KBM-7 (cell line): ENCODE measurements around the gene FAM13A.
A peak's percentile ranks its signal among the peaks of the same experiment; 100 is the strongest.
"Not testable (repeated sequence)": the region's sequence is repeated elsewhere in the genome, so short reads cannot be mapped to it uniquely, and the experiment has no call there.

Source experiments
- DNase-seq: peaks from one replicate; pipeline ENCODE4 v3.0.0-alpha.2; 2015
- in situ Hi-C: fragments of 300-500 bp; cut with MboI; formaldehyde crosslinking; loops from 2 replicates; pipeline ENCODE4 v1.14.3; 2020; ENCODE audit warnings: low sequenced_read_pairs, low pct_unique_long_range_greater_than_20kb, mixed read lengths

The FAM13A gene

DNA sequence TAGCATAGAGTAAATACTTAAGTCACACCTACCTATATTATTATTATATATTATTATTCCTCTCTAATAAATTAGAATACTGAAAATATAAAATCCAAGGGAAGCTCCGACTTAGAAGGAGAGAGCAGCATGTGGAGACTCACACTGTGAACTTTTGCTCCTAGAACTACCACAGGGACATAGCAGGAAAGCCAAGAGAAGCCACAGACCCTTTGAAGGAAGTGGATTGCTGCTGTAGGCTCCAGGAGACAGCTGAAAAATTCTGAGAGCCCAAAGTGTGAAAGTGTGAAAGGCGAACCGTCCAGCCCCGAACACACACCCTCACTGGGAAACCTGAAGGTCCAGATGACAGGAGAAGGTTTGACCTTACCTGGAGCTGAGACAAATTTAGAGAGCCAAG is 177.0 kb downstream of the FAM13A start:
- no peak for DNase-seq
- in situ Hi-C loops: no loop called here

DNA sequence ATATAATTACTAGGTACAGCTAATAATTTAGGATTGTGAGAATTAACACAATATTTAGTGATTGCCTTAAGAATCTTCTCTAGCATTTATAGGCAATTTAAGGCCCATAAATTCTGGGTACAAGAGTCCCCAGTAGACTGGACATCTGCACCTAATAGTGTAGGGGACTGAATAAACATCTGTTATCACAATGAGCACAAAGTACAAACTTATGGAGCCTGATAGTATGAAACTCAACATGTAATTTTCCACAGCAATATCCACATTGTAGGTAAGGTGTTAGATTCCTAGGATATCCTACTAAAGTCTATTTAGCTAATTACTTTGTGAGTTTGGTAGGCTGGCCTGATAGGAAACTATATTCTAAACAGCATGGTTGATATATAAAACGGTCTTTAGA is 178.3 kb downstream of the FAM13A start:
- DNase-seq: no peak
- in situ Hi-C loops: no loop called here

DNA sequence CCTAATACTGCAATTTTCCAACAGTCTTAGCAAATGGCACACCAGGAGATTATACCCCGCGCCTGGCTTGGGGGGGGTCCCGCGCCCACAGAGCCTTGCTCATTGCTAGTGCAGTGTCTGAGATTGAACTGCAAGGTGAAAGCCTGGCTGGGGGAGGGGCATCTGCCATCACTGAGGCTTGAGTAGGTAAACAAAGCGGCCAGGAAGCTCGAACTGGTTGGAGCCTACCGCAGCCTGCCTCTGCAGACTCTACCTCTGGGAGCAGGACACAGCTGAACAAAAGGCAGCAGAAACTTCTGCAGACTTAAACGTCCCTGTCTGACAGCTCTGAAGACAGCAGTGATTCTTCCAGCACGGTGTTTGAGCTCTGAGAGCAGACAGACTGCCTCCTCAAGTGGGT is 186.6 kb downstream of the FAM13A start:
- in situ Hi-C loops: no loop called here
- no peak for DNase-seq

DNA sequence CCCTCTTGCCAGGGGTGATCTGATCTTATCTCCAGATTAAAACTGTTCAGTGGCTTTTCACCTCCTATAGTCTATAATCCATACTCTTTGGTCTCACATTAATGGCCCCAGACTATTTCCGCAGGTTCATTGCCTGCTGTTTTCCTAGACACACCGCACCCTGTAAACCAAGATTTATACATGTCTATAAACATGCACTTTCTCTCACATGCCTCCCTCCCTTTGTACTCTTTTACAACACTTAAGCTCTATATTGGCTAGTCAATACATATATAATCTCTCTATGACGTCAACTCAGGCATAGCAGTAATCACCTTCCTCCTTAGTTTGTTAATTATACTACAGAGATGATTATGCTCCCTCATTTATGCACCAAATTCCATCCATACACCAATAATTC is 188.5 kb downstream of the FAM13A start:
- DNase-seq: no peak
- in situ Hi-C loops: no loop called here

DNA sequence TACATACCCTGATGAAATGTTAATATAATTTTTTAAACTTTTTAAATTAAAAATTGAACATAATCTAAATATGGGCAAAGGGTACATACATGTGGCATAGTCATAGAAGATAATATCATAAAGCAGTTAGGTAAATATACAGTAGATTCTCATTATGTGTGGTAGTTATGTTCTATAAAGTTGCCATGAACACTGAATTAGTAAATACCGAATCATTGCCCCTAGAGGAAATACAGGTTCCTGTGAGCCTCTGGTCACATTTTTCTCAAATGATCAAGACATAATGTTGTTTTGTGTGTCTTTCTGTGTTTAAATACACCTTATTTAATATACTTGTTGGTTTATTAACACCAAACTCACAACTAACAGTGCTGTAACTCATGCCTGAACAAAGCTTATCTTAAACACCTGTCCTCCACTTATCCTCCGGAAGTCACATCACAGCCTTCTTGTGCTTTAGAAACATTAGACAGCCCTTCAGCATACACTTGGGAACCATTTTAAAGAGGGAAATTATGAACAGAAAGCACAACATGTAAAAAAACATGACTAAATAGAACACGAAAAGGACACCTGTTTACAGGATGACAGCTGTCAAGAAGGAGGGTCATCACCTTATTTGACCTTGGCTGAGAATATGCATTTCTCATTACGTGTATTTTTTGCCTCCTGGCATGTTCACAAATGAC is 190.0 kb downstream of the FAM13A start:
- in situ Hi-C loops: no loop called here

DNA sequence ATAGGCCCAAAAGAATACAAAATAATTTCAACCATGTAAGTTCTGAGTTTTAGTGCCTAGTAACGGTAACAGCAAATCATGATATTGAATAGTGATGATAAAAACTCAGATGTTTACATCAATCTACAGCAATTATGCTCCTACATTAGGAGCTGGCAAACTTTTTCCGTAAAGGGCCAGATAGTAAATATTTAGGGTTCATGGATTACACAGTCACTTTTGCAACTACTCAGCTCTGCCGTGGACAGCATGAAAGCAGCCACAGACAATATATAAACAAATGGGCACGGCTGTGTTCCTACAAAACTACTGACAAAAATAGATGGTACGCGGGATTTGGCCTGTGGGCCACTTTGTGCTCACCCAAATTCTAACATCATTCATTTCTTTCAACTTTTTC is 191.5 kb downstream of the FAM13A start:
- in situ Hi-C loops: no loop called here
- DNase-seq: no peak

More for the DNA sequence above, 190.0 kb downstream of the FAM13A start:
- no peak for DNase-seq

DNA sequence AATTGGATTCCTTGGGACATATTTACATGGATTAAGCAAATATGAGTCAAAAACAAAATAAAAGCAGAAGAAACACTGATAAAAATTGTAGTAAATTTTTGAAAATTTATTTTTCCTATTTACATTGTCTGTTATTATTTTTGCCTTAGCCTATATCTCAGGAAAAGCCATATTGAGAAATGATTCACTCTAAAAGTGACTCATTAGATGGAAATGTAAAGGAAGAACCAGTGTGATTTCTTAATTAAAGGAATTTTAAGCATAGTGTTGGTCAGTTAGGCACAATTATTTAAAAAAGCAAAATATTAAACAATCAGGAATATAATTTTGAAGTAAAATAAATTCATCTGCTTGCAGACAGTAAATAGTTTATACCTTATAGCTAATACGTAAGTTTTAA is 191.9 kb downstream of the FAM13A start:
- in situ Hi-C loops: no loop called here

DNA sequence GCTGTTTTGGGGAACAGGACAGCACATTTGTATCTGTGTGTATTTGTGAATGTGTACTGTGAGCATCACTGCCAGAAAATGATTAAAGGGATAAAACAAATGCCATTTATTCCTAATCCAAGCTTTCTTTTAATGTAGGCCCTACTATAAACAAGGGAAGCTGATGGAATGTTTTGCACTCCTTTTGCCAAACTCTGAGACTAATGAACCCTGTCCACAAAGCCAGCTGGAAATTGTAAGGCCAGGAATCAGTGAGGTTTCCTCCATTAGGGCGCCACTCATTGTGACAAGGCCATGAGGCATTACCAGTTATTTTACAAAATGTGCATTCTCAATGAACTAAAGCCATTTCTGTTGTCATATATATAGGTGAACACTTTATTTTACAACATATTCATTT is 196.4 kb downstream of the FAM13A start:
- in situ Hi-C loops: no loop called here

More for the DNA sequence above, 191.9 kb downstream of the FAM13A start:
- DNase-seq: no peak

DNA sequence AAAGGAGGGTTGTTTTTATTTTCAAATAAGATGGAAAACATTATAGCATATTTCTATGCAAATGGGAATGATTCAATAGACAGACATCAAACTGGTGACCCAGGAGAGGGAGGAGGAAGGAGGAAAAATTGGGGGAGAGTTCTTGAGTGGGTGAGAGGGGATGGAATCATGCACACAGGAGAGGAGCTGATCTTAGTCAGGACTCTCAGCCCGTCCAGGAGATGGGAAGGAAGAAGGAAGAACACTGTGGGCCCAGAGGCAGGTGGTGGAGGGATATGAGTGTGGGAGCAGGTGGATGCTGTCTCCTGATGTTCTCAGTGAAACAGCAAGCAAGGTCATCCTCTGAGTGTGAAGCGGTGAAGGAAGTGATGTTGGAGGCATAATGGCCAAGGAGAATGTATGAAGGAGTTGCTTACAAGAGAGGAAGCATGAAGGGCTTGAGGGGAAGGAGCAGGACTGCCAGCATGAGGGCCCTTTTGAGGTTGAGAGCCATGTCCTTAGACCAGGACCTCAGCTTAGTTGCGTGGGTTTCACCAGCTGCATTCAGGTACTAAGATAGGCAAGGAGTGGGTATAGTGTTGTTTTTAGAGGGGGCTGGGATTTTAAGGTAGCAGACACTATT is 197.7 kb downstream of the FAM13A start:
- in situ Hi-C loops: no loop called here
- DNase-seq: no peak

More for the DNA sequence above, 196.4 kb downstream of the FAM13A start:
- no peak for DNase-seq

DNA sequence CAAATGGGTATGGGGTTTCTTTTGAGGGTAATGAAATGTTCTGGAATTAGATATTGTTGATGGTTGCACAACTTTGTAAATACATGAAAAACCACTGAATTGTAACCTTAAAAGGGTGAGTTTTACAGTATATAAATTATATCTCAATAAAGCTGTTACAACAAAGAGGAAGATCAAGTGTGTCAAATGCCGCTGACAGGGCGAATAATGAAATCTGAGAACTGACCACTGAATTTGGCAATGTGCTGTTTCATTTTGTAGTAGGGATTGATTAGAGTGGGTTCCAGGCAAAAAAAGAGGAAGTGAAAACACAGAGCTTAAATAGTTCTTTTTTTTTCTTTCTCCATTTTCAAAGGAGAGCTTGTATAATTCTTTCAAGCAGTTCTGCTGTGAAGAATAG is 198.2 kb downstream of the FAM13A start:
- DNase-seq: peak; percentile 93
- in situ Hi-C loops: no loop called here

DNA sequence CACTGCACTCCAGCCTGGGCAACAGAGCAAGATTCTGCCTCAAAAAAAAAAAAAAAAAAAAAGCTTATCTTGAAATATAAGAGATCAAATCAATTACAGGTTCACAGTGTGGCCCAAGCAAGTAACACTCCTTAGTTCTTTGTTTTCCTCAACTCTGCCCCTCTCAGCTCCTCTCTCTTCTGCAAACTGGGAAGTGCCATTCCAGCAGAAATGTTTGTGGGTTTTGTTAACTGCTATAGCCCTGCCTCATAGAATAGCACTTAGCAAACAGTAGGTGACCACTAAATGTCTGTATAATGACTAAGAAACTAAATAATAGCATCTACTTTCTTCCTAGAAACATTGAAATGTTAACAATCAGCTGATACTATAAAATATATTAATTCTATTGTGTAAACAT is 199.4 kb downstream of the FAM13A start:
- peak; percentile 27 for DNase-seq
- in situ Hi-C loops: no loop called here

DNA sequence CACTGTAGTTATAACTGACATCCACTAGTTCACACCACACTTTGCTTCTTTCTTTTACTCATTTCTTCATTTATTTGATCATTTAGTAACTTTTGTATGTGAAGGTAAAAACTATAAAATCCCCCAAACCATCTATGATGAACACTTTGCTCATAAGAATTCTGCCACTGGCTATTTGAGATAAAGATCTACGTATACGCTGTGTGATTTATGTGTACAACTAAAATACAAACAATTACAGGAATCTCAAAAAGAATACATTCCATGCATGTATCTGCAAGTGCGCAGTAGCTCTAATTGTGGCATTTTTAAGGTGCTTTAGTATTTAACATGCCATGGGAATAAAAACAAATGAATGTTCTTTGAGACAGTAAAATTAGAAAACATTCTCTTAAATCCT is 202.5 kb downstream of the FAM13A start:
- in situ Hi-C loops: no loop called here
- DNase-seq: no peak

DNA sequence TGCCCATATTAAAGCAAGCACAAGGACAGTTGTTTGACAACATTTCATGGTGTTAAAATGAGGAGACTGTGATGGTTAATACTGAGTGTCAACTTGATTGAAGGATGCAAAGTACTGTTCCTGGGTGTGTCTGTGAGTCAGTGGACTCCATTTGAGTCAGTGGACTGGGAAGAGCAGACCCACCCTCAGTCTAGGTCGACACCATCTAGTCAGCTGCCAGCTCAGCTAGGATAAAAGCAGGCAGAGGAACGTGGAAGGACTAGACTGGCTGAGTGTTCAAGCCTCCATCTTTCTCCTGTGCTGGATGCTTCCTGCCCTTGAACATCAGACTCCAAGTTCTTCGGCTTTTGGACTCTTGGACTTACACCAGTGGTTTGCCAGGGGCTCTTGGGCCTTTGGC is 203.4 kb downstream of the FAM13A start:
- in situ Hi-C loops, DNase-seq: not testable (repeated sequence)

DNA sequence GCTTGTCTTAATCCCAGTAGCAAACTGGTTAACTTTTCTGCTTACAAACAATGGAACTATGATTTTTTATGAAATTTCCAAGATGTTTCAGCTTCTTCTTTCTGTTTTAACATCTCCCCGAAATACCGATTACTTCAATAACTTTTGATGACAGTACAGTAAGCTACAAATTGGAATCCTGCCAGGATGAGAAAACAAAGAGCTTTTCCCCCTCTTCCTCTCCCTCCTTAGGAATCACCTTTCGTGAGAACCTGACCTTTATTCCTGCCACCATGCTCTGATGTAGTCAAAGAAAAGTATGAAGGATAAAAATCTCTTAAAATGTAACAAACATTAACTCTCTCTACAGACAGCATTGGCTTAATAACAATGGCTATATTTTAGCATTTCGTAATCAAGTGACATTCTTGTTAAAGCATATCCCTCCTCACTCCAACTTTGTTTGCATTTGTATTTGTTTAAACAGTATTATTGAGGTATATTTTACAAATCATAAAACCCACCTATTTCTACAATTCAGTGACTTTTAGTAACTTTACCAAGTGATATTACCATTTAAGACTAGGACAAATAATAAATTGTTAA is 210.7 kb downstream of the FAM13A start:
- DNase-seq: no peak
- in situ Hi-C loops: no loop called here

DNA sequence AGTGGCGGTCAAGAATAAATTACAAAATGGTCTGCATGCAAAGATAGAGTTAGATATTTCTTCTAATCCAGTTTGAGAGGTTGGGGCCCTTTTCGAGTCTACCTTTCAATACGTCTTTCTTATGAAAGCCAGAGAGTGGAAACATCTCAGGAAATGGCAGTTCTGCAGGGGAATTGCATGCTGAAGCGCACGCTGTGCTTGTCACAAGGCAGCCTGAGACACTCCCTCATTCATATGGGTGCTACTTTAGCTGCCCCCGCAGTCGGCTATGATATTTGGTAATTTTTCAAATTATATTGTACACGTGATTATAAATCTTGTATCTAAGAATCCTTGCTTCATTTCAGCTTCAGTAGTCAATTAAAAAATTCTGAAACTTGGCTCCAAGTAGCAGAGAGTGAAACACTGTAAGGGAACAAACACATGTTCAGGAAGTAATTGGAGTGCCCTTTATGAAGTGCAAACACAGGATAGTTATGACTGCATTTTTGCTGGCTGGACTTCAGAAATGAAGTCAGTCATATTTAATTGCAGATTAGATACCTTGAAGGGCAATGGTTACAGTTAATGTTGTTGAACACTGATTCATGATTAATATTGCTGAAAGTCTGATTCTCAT is 213.8 kb downstream of the FAM13A start:
- in situ Hi-C loops: no loop called here
- DNase-seq: no peak

DNA sequence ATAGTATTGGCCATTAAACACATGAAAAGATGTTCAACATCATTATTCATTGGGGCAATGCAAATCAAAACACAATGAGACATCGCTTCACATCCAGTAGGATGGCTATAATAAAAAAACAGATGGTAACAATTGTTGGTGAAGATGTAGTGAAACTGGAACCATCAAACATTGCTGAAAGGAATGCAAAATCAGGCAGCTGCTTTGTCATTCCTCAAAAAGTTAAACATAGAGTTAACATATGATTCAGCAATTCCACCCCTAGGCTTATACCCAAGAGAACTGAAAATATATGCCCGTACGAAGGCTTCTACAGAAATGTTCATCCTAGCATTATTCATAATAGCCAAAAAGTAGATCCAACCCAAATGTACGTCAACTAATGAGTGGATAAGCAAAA is 215.3 kb downstream of the FAM13A start:
- in situ Hi-C loops: no loop called here
- no peak for DNase-seq

DNA sequence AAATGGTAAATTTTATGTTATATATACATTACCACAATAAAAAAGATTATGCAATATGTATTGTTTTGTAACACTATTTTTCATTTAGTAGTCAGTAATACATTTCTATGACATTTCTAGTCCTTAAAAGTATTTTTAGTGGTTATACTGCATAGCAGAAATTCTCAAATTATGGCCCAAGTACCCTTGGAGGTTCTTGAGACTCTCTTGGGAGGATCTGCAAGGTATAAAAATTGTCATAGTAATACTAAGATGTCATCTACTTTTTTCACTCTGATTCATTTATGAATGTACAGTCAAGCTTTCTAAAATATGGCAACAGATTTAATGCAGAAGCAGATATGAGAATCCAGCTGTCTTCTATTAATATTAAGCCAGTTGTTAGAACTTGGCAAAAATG is 220.8 kb downstream of the FAM13A start:
- in situ Hi-C loops: no loop called here
- no peak for DNase-seq

DNA sequence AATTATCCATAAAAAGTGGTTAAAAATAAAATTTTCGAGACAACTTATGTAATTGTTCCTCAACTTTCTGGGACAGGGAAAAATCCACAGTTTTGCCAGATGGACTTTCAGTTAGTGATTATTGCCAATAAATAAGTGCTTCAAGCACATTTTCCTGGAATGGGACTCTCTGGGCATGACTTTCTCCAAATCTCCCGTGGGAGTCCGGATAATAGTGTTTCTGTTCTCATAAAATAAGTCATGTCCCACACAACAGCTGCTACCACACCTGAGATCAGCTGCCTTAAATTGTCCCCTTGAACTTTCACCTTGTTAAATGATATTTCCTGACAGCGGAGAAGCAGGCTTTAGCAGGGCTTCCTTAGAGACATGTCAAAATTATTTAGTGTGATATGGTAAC is 226.0 kb downstream of the FAM13A start:
- DNase-seq: no peak
- in situ Hi-C loops: no loop called here

DNA sequence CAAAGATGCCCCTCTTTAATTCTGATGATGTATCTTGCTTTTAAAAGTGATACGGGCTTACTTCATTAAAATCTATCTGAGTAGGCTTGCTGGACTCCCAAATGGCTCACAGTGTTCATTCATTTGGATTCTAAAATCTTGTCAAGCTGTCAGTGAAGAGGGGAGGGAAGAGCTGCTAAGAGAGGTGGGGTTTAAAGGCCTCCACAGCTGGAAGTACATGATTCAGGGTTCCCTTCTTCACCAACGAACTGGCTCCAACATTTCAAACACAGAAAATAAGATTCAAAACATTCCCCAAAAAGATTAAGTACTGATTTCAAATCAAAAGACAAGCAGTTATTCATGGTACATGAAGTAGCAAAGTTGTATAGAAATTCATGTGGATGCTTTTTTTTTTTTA is 226.4 kb downstream of the FAM13A start:
- no peak for DNase-seq
- in situ Hi-C loops: no loop called here

DNA sequence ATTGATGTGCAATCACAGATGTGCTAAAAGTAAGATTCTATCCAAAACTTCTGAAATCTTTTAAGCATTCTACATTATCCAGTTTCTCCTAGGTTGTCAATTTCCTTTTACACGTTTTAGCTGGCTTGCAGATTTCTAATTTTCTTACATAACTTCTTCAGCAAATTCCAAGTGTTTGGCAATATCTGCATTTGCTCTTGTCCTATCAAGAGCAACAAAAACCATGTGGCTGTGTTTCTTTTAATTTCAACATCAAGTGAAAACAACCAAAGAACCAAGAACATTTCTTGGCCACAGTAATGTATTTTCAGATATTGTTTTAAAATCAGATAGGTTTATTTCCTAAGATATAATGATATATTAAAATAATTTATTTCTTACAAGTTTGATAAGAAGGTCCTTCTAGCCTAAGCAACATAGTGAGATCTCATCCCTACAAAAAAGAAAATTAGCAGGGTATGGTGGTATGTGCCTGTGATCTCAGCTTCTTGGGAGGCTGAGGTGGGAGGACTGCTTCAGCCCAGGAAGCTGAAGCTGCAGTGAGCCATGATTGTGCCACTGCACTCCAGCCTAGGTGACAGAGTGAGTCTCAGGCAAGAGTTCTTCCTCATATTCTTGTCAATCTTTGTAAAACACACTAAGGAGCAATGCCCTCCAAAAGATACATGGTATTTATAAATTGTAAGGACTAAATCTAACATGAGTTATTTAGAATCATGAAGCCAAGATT is 228.0 kb downstream of the FAM13A start:
- in situ Hi-C loops: no loop called here
- no peak for DNase-seq
